K562 (cell line): ENCODE results near the gene PPHLN1. TPM values are rescaled to one million over a fixed set of nuclear protein-coding genes. Genes with fewer than 3 reads are reported as not detected.

Source experiments
- ATAC-seq: fragments of 200-7000 bp; cut with Tn5 transposase; 3 replicates; pipeline ENCODE4 v1.9.1; 2020; ENCODE audit warnings: moderate library complexity
- BruUV-seq: library from RNA; stranded (reverse); fragments of 400-500 nt; replicated peaks from 2 replicates; lab custom pipeline; 2021; lab: Mats Ljungman, UMichigan
- CTCF ChIA-PET: fragments of 300-600 bp; formaldehyde crosslinking; extraction: SDS; loops from one replicate; lab custom pipeline; 2021; ENCODE audit warnings: low intra/inter-chr PET ratio; lab: Yijun Ruan, JAX
- POLR2A ChIA-PET: fragments of 300-600, 350-650 bp; sonication (Branson Sonifier 250); formaldehyde crosslinking; extraction: SDS; loops from one replicate; lab custom pipeline; 2021; ENCODE audit warnings: antibody characterized with exemption, inconsistent platforms; lab: Yijun Ruan, JAX
- DNase-seq, 4 experiments: peaks; one replicate each; pipeline versions ENCODE4 v3.0.0 to v3.0.0-alpha.2; 2011 to 2018; ENCODE audit warnings: low spot score in 3 of 4, mixed read lengths in 3 of 4; ENCODE audit errors: extremely low read depth in 1 of 4
- FAIRE-seq: peaks from 2 replicates; lab custom pipeline; 2011; peaks lifted over from hg19 to GRCh38; lab: Jason Lieb, UNC
- H2AFZ ChIP-seq: 2 replicates; pipeline ENCODE4 v1.6.0; 2011; ENCODE audit warnings: low read depth, low read length, control low read depth, inconsistent platforms
- H3K27ac ChIP-seq: fragments of 200-600 bp; 3 replicates; pipeline ENCODE4 v1.8.0; 2011; ENCODE audit warnings: low read depth, mild to moderate bottlenecking, control low read depth, inconsistent platforms, low read length, moderate library complexity, mixed read lengths; ENCODE audit errors: extremely low read depth
- H3K27me3 ChIP-seq, 2 experiments: fragments of 300-600 bp in 1 of 2; 2 replicates in 1 of 2; 3 replicates in 1 of 2; pipeline versions ENCODE4 v1.6.0 to v1.8.0; 2011; ENCODE audit warnings: inconsistent platforms in 2 of 2, low read length in 2 of 2, mild to moderate bottlenecking in 1 of 2, mixed read lengths in 1 of 2, moderate library complexity in 1 of 2; ENCODE audit not compliant: control insufficient read depth in 2 of 2, insufficient read depth in 2 of 2
- H3K36me3 ChIP-seq: fragments of 300-600 bp; 3 replicates; pipeline ENCODE4 v1.8.0; 2011; ENCODE audit warnings: mild to moderate bottlenecking, low read length, inconsistent platforms; ENCODE audit not compliant: control insufficient read depth, insufficient read depth
- H3K4me1 ChIP-seq, 2 experiments: fragments of 200-600 bp in 1 of 2; replicated peaks in 1 of 2; 2 replicates in 1 of 2; 3 replicates in 1 of 2; pipeline versions ENCODE4 v1.5.1 to v1.8.0; 2011; ENCODE audit warnings: inconsistent platforms in 2 of 2, low read length in 2 of 2, mild to moderate bottlenecking in 1 of 2, mixed read lengths in 1 of 2, moderate library complexity in 1 of 2; ENCODE audit not compliant: control insufficient read depth in 2 of 2, insufficient read depth in 2 of 2
- H3K4me2 ChIP-seq: 2 replicates; pipeline ENCODE4 v1.6.1; 2011; ENCODE audit warnings: low read length, control low read depth, inconsistent platforms, mixed read lengths; ENCODE audit not compliant: insufficient read depth
- H3K4me3 ChIP-seq: fragments of 200-600 bp; sonication (generic), shearing (Covaris generic); 2 replicates; pipeline ENCODE4 v1.5.1; 2016; ENCODE audit warnings: control low read depth, inconsistent platforms
- H3K79me2 ChIP-seq: fragments of 200-600 bp; 3 replicates; pipeline ENCODE4 v1.8.0; 2011; ENCODE audit warnings: low read length, inconsistent platforms; ENCODE audit not compliant: control insufficient read depth, insufficient read depth
- H3K9ac ChIP-seq, 2 experiments: 2 replicates each; pipeline versions ENCODE4 v1.6.0 to v1.6.1; 2011; ENCODE audit warnings: low read depth in 2 of 2, low read length in 2 of 2, control low read depth in 1 of 2, inconsistent platforms in 1 of 2, mild to moderate bottlenecking in 1 of 2, mixed read lengths in 1 of 2; ENCODE audit not compliant: insufficient read depth in 1 of 2
- H3K9me1 ChIP-seq: one replicate; pipeline ENCODE4 v1.6.0; 2011; ENCODE audit warnings: inconsistent platforms, mild to moderate bottlenecking, low read length, moderate library complexity; ENCODE audit not compliant: control insufficient read depth, insufficient read depth
- H3K9me3 ChIP-seq: replicated peaks from 2 replicates; pipeline ENCODE4 v1.5.1; 2011; ENCODE audit warnings: low read depth, low read length, inconsistent platforms; ENCODE audit not compliant: control insufficient read depth, insufficient read depth
- H4K20me1 ChIP-seq: replicated peaks from 2 replicates; pipeline ENCODE4 v1.6.1; 2011; ENCODE audit warnings: low read length, inconsistent platforms, mixed read lengths; ENCODE audit not compliant: control insufficient read depth, insufficient read depth
- WGBS: fragments of 100-300 bp; shearing (Covaris generic); methylation state at CpG from one replicate; pipeline ENCODE4 v1.1.6; 2016; ENCODE audit warnings: low coverage, mixed read lengths; ENCODE audit not compliant: insufficient coverage; ENCODE audit errors: missing lambda C conversion rate; 5-methylcytosine and 5-hydroxymethylcytosine counted together
- in situ Hi-C: fragments of 300-500 bp; cut with MboI; formaldehyde crosslinking; loops from 4 replicates; pipeline ENCODE4 v1.15.0; 2018; ENCODE audit warnings: inconsistent platforms, mixed read lengths
- intact Hi-C: fragments of 100-400 bp; cut with micrococcal nuclease; formaldehyde crosslinking; loops from 2 replicates; pipeline ENCODE4 v1.14.2; 2022
- polyA plus RNA-seq, 8 experiments: library from polyadenylated mRNA; depleted of rRNA in 4 of 8; stranded (reverse) in 5 of 8; unstranded in 3 of 8; fragments of >200 nt; fragmentation: Nextera tagmentation in 2 of 8; fragmentation: Illumina TruSeq in 1 of 8; extraction: Ambion mirVana in 2 of 8; extraction: Trizol in 1 of 8; gene quantifications; 2 replicates each; pipeline versions ENCODE4 v1.2.1 to v1.2.3, GENCODE V29; 2011 to 2014; ENCODE audit warnings: inconsistent platforms in 1 of 8, missing spikeins in 1 of 8
- total RNA-seq, 7 experiments: library from RNA; depleted of rRNA in 6 of 7; stranded (reverse); fragments of >200 nt in 6 of 7; fragmentation: Illumina TruSeq in 2 of 7; extraction: Trizol in 2 of 7; gene quantifications; 2 replicates each; pipeline versions ENCODE4 v1.2.1 to v1.2.3, GENCODE V29; 2011 to 2021; ENCODE audit warnings: low replicate concordance in 1 of 7
- TF ChIP-seq, protein P1 (sequence below): sonication (generic); IDR thresholded peaks from 2 replicates; pipeline ENCODE4 v1.6.1; 2016
- TF ChIP-seq, protein P2 (sequence below): fragments of 450-650 bp; IDR thresholded peaks from 2 replicates; pipeline ENCODE4 v1.6.1; 2014; ENCODE audit warnings: low read depth, mild to moderate bottlenecking, moderate library complexity, borderline replicate concordance

The PPHLN1 gene
- total and polyA plus RNA-seq, 9 of the 15 experiments (the other 6 are each of a cell fraction or from before 2014, with no cell fraction given): 66.3 to 112 (median 93.6) TPM

DNA sequence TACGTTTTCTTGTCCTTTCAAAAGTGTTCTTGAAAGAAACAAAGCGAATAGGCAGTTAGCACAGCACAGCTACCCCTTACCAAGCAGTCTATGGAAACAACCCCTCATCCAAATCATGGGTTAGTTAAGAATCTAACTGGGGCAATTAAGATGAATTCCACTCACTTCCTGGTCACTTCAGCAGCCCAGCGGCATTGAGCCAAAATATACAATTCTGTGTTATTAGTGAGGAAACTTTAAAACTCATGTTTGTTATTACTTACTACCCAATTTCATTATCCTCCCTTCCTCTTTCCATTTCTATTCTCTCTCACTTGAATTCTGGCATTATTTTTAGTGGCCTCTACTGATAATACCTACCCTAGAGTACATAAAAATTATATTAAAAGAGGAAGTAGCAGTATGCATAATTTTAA, 121.4 kb downstream of the PPHLN1 start:
- no TSS peak for BruUV-seq

More for the DNA sequence above, 121.4 kb downstream of the PPHLN1 start:
- in situ Hi-C loops: no loop called here
- Histone ChIP-seq H3K27me3 (no peaks in the 10 kb centered on the region), H3K36me3 (peaks cover 27% of the 10 kb centered on the region; the same call in 2 of the 3 replicates), H3K4me2 (no peak overlapping the region), H4K20me1 (no peaks in the 10 kb centered on the region), H3K9ac (no peak overlapping the region), H3K9me1 (no peaks in the 10 kb centered on the region), H3K9me3 (no peaks in the 10 kb centered on the region), H2AFZ (no peak overlapping the region), H3K79me2 (no peaks in the 10 kb centered on the region), H3K4me3 (no peak overlapping the region), H3K27ac (no peak overlapping the region), H3K4me1 (peaks cover 3 to 25% of the 10 kb centered on the region in 2 experiments; a peak in 4 of 5 replicates)
- ChIA-PET POLR2A (no interaction called here), CTCF (no interaction called here)
- 88% methylated on average over 3 of the region's 3 CpGs for WGBS
- no peak for FAIRE-seq
- no peak for ATAC-seq
- TF ChIP-seq, protein P1, sequence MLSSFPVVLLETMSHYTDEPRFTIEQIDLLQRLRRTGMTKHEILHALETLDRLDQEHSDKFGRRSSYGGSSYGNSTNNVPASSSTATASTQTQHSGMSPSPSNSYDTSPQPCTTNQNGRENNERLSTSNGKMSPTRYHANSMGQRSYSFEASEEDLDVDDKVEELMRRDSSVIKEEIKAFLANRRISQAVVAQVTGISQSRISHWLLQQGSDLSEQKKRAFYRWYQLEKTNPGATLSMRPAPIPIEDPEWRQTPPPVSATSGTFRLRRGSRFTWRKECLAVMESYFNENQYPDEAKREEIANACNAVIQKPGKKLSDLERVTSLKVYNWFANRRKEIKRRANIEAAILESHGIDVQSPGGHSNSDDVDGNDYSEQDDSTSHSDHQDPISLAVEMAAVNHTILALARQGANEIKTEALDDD: 0 out of 2 replicates have a peak, but pooled peaks have one; percentile 13
- TF ChIP-seq, protein P2, sequence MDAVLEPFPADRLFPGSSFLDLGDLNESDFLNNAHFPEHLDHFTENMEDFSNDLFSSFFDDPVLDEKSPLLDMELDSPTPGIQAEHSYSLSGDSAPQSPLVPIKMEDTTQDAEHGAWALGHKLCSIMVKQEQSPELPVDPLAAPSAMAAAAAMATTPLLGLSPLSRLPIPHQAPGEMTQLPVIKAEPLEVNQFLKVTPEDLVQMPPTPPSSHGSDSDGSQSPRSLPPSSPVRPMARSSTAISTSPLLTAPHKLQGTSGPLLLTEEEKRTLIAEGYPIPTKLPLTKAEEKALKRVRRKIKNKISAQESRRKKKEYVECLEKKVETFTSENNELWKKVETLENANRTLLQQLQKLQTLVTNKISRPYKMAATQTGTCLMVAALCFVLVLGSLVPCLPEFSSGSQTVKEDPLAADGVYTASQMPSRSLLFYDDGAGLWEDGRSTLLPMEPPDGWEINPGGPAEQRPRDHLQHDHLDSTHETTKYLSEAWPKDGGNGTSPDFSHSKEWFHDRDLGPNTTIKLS: no peak
- no peak for DNase-seq
- intact Hi-C loops: no loop called here
